Type B pancreatic cell (in vitro differentiated cells): Measurements from ENCODE around the gene PHF2. TPM values are rescaled to one million over a fixed set of nuclear protein-coding genes. Genes with fewer than 3 reads are reported as not detected.

Experiments used
- DNase-seq: peaks from one replicate; pipeline ENCODE4 v3.0.0; 2021; ENCODE audit warnings: mixed read lengths; ENCODE audit not compliant: unreplicated experiment; ENCODE audit errors: extremely low spot score
- H3K27ac Mint-ChIP-seq: 2 replicates; pipeline ENCODE4 v1.8.0; 2021; ENCODE audit warnings: mild to moderate bottlenecking, mixed read lengths
- H3K27me3 Mint-ChIP-seq: 2 replicates; pipeline ENCODE4 v1.8.0; 2021; ENCODE audit warnings: mixed read lengths
- H3K36me3 Mint-ChIP-seq: 2 replicates; pipeline ENCODE4 v1.8.0; 2021; ENCODE audit warnings: mixed read lengths
- H3K4me1 Mint-ChIP-seq: one replicate; pipeline ENCODE4 v1.8.0; 2021; ENCODE audit warnings: mixed read lengths; ENCODE audit not compliant: unreplicated experiment
- H3K4me3 Mint-ChIP-seq: 2 replicates; pipeline ENCODE4 v1.8.0; 2021; ENCODE audit warnings: mild to moderate bottlenecking, mixed read lengths
- H3K9me3 Mint-ChIP-seq: 2 replicates; pipeline ENCODE4 v1.8.0; 2021; ENCODE audit warnings: mixed read lengths
- total RNA-seq: library from RNA; stranded (reverse); gene quantifications from 2 replicates; pipeline ENCODE4 v1.2.1, GENCODE V29; 2021; ENCODE audit warnings: low replicate concordance
- TF ChIP-seq, protein P1 (sequence below): fragments of 200-600 bp; sonication (generic); conservative IDR thresholded peaks from 2 replicates; pipeline ENCODE4 v1.5.0; 2021; ENCODE audit warnings: antibody characterized with exemption, mild to moderate bottlenecking

Gene PHF2
- total RNA-seq, 1 donor from 2014 or later, result 34.7 TPM

DNA sequence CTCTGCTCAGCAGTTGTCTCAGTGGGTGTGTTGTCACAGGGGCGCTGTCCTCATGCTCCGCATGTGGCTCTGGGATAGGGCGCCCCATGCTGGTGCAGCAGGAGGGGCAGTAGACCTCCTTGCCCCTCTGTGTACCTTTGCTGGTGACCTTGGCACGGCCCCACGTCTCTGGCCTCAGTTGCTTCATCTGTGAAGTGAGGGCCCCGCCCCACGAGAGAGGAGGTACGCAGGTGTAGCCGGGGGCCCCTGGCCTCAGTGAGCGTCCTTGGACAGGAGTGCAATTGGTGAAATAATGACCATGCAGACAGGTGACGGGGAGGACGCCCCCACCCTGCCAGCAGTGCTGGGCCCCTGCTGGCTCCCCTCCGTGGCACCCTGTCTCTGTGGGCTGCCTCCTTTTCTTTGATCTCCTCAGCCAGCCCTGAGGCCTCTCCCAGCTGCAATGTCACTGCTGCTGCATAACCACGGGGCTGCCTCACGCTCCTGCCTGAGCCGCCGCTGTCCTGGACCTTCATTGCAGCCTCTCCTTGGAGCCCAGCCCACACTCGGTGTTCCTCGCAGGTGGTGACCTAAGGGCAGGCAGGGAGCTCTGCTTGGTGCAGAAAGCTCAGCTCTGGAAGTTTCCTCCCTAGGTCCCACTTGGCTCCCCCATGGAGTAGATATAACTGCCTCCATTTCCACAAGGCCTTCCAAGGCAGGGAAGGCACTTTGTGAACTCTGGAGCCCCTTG lies 57.3 kb downstream of the PHF2 start:
- H3K4me1 Mint-ChIP-seq, result no peaks in the 10 kb centered on the region
- H3K27ac Mint-ChIP-seq, result no peak overlapping the region
- DNase-seq, result no peak
- no peaks in the 10 kb centered on the region for H3K27me3 Mint-ChIP-seq
- TF ChIP-seq, protein P1, sequence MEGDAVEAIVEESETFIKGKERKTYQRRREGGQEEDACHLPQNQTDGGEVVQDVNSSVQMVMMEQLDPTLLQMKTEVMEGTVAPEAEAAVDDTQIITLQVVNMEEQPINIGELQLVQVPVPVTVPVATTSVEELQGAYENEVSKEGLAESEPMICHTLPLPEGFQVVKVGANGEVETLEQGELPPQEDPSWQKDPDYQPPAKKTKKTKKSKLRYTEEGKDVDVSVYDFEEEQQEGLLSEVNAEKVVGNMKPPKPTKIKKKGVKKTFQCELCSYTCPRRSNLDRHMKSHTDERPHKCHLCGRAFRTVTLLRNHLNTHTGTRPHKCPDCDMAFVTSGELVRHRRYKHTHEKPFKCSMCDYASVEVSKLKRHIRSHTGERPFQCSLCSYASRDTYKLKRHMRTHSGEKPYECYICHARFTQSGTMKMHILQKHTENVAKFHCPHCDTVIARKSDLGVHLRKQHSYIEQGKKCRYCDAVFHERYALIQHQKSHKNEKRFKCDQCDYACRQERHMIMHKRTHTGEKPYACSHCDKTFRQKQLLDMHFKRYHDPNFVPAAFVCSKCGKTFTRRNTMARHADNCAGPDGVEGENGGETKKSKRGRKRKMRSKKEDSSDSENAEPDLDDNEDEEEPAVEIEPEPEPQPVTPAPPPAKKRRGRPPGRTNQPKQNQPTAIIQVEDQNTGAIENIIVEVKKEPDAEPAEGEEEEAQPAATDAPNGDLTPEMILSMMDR, result no peak
- H3K4me3 Mint-ChIP-seq, result no peak overlapping the region
- H3K9me3 Mint-ChIP-seq, result peaks cover 20% of the 10 kb centered on the region
- H3K36me3 Mint-ChIP-seq, result peaks cover 26% of the 10 kb centered on the region

DNA sequence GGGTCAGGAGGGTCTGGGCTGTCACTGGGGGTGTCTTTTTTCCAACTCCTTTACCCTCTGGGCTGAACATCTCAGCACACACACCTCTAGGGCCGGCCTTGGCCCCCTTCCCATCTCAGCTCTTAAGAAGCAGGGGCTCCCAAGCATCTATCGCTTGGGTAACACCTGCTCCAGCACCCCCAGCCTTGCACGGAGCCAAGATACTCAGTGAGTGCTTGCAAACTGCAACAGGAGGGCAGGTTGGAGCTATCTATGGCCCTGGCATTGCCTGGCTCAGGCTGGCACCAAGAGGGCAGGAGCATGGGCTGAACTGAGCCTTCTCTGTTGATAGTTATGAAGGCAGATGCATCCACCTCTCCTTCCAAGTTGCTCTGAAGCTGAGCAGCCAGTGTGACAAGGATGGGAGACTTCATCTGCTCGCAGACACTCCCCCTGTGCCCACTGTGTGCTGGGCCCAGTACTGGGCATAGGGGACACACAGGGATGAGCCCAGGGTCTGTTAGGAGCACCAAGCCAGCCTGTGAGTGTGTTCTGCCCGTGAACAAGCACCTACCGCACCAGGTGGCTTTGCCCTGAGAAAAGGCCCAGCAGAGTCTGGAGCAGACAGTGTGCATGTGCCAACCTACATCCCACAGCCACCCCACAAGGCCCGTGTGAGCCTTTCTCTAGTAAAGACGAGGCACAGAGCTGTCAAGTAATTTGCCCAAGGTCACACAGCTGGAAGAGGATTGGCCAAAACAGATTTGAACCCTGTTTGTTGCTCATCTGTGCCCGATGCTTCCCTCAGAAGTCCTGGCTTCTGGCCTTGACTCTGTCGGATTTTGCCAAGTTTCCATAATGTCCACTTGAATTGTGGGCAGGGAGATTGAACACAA lies 58.2 kb downstream of the PHF2 start:
- H3K27ac Mint-ChIP-seq, result no peak overlapping the region
- peaks cover 20% of the 10 kb centered on the region for H3K9me3 Mint-ChIP-seq
- no peaks in the 10 kb centered on the region for H3K4me1 Mint-ChIP-seq
- no peak overlapping the region for H3K4me3 Mint-ChIP-seq
- H3K27me3 Mint-ChIP-seq, result no peaks in the 10 kb centered on the region
- H3K36me3 Mint-ChIP-seq, result peaks cover 28% of the 10 kb centered on the region
- no peak for DNase-seq
- TF ChIP-seq, protein P1, result no peak

DNA sequence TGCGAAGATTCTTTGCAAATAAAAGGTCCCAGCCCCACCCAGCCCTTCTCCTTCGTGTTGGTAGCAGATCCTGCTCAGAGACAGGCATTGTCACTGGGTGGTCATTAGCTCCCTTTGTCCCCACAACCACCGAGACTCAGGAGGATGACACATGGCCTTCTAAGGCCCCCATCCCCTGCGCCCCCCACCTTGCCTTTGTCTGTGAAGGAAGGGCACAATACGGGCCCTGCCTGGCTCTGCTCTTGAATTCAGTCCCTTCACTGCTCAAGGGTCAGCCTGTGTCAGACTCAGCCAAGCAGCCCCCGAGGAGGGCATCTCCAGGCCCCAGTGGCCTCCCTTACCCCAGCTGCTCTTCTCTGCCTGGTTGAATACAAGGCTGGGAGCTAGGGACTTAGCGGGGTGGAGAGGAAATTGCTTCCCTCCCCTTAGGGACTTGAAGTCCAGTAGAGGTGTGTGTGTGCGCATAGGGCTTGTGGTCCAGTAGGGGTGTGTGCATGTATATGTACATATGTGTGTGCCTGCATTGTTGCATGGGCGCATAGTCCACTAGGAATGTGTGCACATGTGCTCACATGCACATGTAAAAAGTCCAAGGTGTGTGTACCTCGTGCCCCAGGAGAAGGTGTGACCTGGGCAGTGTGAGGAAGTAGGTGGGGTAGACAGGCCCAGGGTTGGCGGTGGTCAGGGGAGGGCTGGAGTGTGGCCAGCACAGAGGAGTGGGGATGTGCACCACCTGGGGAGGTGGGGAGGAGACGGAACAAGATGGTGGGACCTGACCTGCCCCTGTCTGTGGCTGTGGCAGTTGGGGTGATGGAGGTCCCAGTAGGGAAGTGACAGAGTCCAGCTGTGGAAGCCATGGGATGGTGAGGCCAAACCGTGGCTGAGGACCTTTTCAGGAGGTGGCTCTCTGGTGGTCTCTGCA lies 59.1 kb downstream of the PHF2 start:
- TF ChIP-seq, protein P1, result no peak
- peaks cover 34% of the 10 kb centered on the region for H3K36me3 Mint-ChIP-seq
- peaks cover 20% of the 10 kb centered on the region for H3K9me3 Mint-ChIP-seq
- H3K4me1 Mint-ChIP-seq, result no peaks in the 10 kb centered on the region
- H3K27me3 Mint-ChIP-seq, result no peaks in the 10 kb centered on the region
- H3K4me3 Mint-ChIP-seq, result no peak overlapping the region
- no peak for DNase-seq
- no peak overlapping the region for H3K27ac Mint-ChIP-seq

DNA sequence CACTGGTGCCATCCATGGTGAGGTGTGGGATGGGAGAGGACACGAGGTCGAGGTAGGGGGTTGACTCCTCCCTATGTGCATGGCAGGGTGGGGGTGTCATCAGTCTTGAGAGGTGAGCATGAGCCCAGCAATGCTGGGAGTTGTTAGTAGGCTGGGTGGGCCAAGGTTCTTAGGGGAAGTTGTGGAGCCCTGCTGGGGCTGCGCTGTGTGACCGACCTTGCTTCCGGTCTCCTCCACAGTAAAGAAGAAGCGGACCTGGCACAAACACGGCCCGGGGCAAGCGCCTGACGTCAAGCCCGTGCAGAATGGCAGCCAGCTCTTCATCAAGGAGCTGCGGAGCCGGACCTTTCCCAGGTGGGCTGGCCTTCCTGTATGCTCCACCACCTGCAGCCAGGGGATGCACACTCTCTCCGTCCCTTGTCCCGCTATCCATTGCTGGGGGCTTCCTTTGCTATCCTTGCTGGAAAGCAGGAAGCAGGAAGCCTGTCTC lies 59.8 kb downstream of the PHF2 start:
- Mint-ChIP-seq H3K4me3 (no peak overlapping the region), H3K27me3 (no peaks in the 10 kb centered on the region), H3K27ac (no peak overlapping the region), H3K9me3 (peaks cover 20% of the 10 kb centered on the region), H3K36me3 (peaks cover 39% of the 10 kb centered on the region), H3K4me1 (no peaks in the 10 kb centered on the region)
- DNase-seq, result no peak
- TF ChIP-seq, protein P1, result no peak

DNA sequence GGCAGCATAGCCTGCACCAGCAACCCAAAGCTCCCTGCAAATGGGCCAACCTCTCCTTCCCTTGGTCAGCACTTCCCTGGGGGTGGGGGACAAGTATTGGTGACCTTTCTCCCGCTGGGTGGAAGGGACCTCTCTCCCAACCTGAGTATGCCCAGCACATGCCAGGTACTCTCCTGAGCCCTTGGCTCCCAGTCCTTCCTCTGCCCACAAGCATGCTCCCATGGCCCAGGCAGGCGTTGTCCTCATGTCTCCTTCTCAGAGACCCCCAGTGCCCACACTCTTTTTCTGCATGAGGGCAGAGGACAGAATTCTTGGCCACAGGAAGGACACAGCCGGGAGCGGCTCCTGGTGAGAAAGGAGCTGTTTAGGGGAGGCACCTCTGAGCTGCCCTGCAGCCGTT lies 60.3 kb downstream of the PHF2 start:
- DNase-seq, result no peak
- Mint-ChIP-seq H3K9me3 (peaks cover 20% of the 10 kb centered on the region), H3K4me1 (no peaks in the 10 kb centered on the region), H3K27ac (no peak overlapping the region), H3K27me3 (no peaks in the 10 kb centered on the region), H3K36me3 (peaks cover 44% of the 10 kb centered on the region), H3K4me3 (no peak overlapping the region)
- TF ChIP-seq, protein P1, result no peak
